Endothelial cell of umbilical vein (primary cell): Measurements from ENCODE around the gene LINC01488. TPM values are rescaled to one million over a fixed set of nuclear protein-coding genes. Genes with fewer than 3 reads are reported as not detected.

Experiments used
- BruUV-seq: library from RNA; stranded (reverse); fragments of 400-500 nt; replicated peaks from 2 replicates; lab custom pipeline; 2021; lab: Mats Ljungman, UMichigan
- CTCF ChIA-PET: fragments of 300-600, 350-600 bp; sonication (Branson Sonifier 250); formaldehyde crosslinking; loops from one replicate; lab custom pipeline; 2021; ENCODE audit warnings: antibody characterized with exemption, inconsistent platforms; lab: Charles Lee
- POLR2A ChIA-PET: fragments of 300-600, 350-600 bp; sonication (Branson Sonifier 250); formaldehyde crosslinking; loops from one replicate; lab custom pipeline; 2021; ENCODE audit warnings: antibody characterized with exemption, inconsistent platforms; lab: Charles Lee
- DNase-seq: peaks from one replicate; pipeline ENCODE4 v3.0.0-alpha.2; 2011; ENCODE audit warnings: low read depth, low spot score
- FAIRE-seq: peaks from 2 replicates; lab custom pipeline; 2011; peaks lifted over from hg19 to GRCh38; lab: Jason Lieb, UNC
- H2AFZ ChIP-seq: 2 replicates; pipeline ENCODE4 v1.6.0; 2012; ENCODE audit warnings: low read depth, low read length, control low read depth, inconsistent platforms
- H3K27ac ChIP-seq: 2 replicates; pipeline ENCODE4 v1.5.1; 2011; ENCODE audit warnings: low read depth, mild to moderate bottlenecking, control low read depth, low read length, moderate library complexity; ENCODE audit not compliant: insufficient read depth
- H3K27me3 ChIP-seq, 2 experiments: 2 replicates each; pipeline versions ENCODE4 v1.6.0 to v1.6.1; 2011; ENCODE audit warnings: low read length in 2 of 2, mixed read lengths in 1 of 2; ENCODE audit not compliant: control insufficient read depth in 2 of 2, insufficient read depth in 2 of 2
- H3K36me3 ChIP-seq, 2 experiments: 2 replicates in 1 of 2; 3 replicates in 1 of 2; pipeline ENCODE4 v1.5.1; 2011; ENCODE audit warnings: low read length in 2 of 2, mild to moderate bottlenecking in 1 of 2, moderate library complexity in 1 of 2; ENCODE audit not compliant: control insufficient read depth in 2 of 2, insufficient read depth in 2 of 2; ENCODE audit errors: extremely low read depth in 1 of 2
- H3K4me1 ChIP-seq: 3 replicates; pipeline ENCODE4 v1.5.1; 2011; ENCODE audit warnings: mild to moderate bottlenecking, low read length; ENCODE audit not compliant: control insufficient read depth, insufficient read depth; ENCODE audit errors: extremely low read depth
- H3K4me2 ChIP-seq: 2 replicates; pipeline ENCODE4 v1.6.1; 2011; ENCODE audit warnings: low read length, control low read depth, mixed read lengths; ENCODE audit not compliant: insufficient read depth
- H3K4me3 ChIP-seq, 3 experiments: fragments of 200-600 bp in 1 of 3; sonication (generic), shearing (Covaris generic) in 1 of 3; replicated peaks in 1 of 3; 2 replicates each; pipeline ENCODE4 v1.5.1; 2011 to 2016; ENCODE audit warnings: control low read depth in 3 of 3, low read length in 3 of 3, mild to moderate bottlenecking in 2 of 3, inconsistent platforms in 1 of 3, low read depth in 1 of 3, moderate library complexity in 1 of 3; ENCODE audit not compliant: insufficient read depth in 1 of 3
- H3K79me2 ChIP-seq: 2 replicates; pipeline ENCODE4 v1.6.0; 2012; ENCODE audit warnings: low read length, inconsistent platforms; ENCODE audit not compliant: control insufficient read depth, insufficient read depth
- H3K9ac ChIP-seq: replicated peaks from 2 replicates; pipeline ENCODE3; 2011; ENCODE audit warnings: low read length, control low read depth; ENCODE audit not compliant: insufficient read depth; ENCODE audit errors: extremely low read depth
- H3K9me1 ChIP-seq: replicated peaks from 3 replicates; pipeline ENCODE4 v1.6.0; 2011; ENCODE audit warnings: mild to moderate bottlenecking, low read length; ENCODE audit not compliant: control insufficient read depth, insufficient read depth; ENCODE audit errors: extremely low read depth
- H3K9me3 ChIP-seq: replicated peaks from 2 replicates; pipeline ENCODE4 v1.5.1; 2012; ENCODE audit warnings: low read length, inconsistent platforms; ENCODE audit not compliant: control insufficient read depth, insufficient read depth
- H4K20me1 ChIP-seq: replicated peaks from 2 replicates; pipeline ENCODE3; 2011; ENCODE audit warnings: mild to moderate bottlenecking, low read length; ENCODE audit not compliant: control insufficient read depth, insufficient read depth; ENCODE audit errors: extremely low read depth
- EZH2 ChIP-seq: IDR thresholded peaks from 2 replicates; pipeline ENCODE4 v1.6.1; 2012; ENCODE audit warnings: borderline replicate concordance, low read depth, mild to moderate bottlenecking, moderate library complexity, low read length, inconsistent platforms; ENCODE audit not compliant: severe bottlenecking
- FOS ChIP-seq: IDR thresholded peaks from 2 replicates; pipeline ENCODE4 v1.6.1; 2011; ENCODE audit warnings: mild to moderate bottlenecking, low read length, moderate library complexity, borderline replicate concordance; ENCODE audit not compliant: insufficient read depth
- GATA2 ChIP-seq: IDR thresholded peaks from 2 replicates; pipeline ENCODE4 v1.7.0; 2011; ENCODE audit warnings: low read depth, mild to moderate bottlenecking, moderate library complexity, mixed read lengths, low read length; ENCODE audit not compliant: insufficient read length, insufficient read depth
- JUN ChIP-seq: IDR thresholded peaks from 2 replicates; pipeline ENCODE4 v1.6.1; 2011; ENCODE audit warnings: borderline replicate concordance, low read depth; ENCODE audit not compliant: insufficient read length, insufficient read depth
- MYC ChIP-seq: IDR thresholded peaks from one replicate; pipeline ENCODE4 v1.6.1; 2011; ENCODE audit warnings: mild to moderate bottlenecking, low read depth, low read length
- POLR2A ChIP-seq: IDR thresholded peaks from 2 replicates; pipeline ENCODE4 v1.6.1; 2012; ENCODE audit warnings: low read depth, mild to moderate bottlenecking, control low read depth, low read length
- POLR2AphosphoS5 ChIP-seq: IDR thresholded peaks from 2 replicates; pipeline ENCODE4 v1.6.1; 2012; ENCODE audit warnings: low read depth, mild to moderate bottlenecking, control low read depth, low read length, moderate library complexity; ENCODE audit not compliant: insufficient read depth
- dilution Hi-C: fragments of 300-500 bp; cut with MboI; formaldehyde crosslinking; loops from one replicate; pipeline ENCODE4 v1.15.0; 2019; ENCODE audit warnings: low sequenced_read_pairs; ENCODE audit not compliant: extremely low pct_ligation_motif_present
- intact Hi-C: fragments of 100-400 bp; cut with micrococcal nuclease; formaldehyde crosslinking; loops from one replicate; pipeline ENCODE4 v1.10.0; 2022
- polyA plus RNA-seq, 4 experiments: library from polyadenylated mRNA; depleted of rRNA in 3 of 4; stranded (reverse) in 3 of 4; unstranded in 1 of 4; fragments of >200 nt; gene quantifications; 2 replicates each; pipeline versions ENCODE4 v1.2.1 to v1.2.3, GENCODE V29; 2011 to 2012; ENCODE audit warnings: missing spikeins in 1 of 4
- total RNA-seq: library from RNA; stranded (reverse); gene quantifications from 2 replicates; pipeline ENCODE4 v1.2.3, GENCODE V29; 2021
- TF ChIP-seq, protein P1 (sequence below): IDR thresholded peaks from 2 replicates; pipeline ENCODE4 v1.6.1; 2011; ENCODE audit not compliant: insufficient read depth, insufficient read length
- TF ChIP-seq, protein P2 (sequence below), 2 donors: IDR thresholded peaks; 1 replicate in 1 of 2; 2 replicates in 1 of 2; pipeline ENCODE4 v1.5.1; 2011; ENCODE audit warnings: low read length in 2 of 2, mild to moderate bottlenecking in 2 of 2, moderate library complexity in 2 of 2, control low read depth in 1 of 2, inconsistent platforms in 1 of 2, low read depth in 1 of 2; ENCODE audit not compliant: insufficient read depth in 1 of 2; ENCODE audit errors: extremely low read depth in 1 of 2

Gene LINC01488
- total and polyA plus RNA-seq, 2 donors (not counting 3 experiments of a cell fraction or from before 2014, with no cell fraction given) = not detected

DNA sequence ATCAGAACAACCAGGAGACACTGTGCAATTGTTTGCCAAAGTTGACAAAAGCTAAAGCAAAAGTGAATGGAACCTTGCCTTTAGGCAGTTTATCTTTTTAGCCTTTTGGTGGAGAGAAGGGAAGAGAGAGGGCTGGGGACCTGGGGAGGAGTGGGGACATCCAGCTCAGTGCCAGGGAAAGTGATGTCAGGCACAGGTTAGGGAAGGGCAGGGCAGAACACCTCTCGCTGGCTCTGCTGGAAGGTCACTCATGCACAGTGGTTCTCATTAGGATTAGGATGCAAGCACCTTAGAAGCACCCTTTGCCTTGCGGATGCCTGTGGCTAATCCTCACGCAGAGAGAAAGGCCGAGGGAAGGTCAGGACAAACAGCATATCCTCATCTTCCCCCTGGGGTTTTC is 14.3 kb upstream of the LINC01488 start:
- CTCF ChIA-PET = interaction anchor here (1.8 kb wide), 1 partner anchor 336 kb away, joined by 5 read pairs; no protein-coding TSS in a partner anchor
- no peak for FAIRE-seq
- Histone ChIP-seq H3K27ac (no peak overlapping the region), H2AFZ (no peak overlapping the region), H3K9me1 (no peaks in the 10 kb centered on the region), H4K20me1 (no peaks in the 10 kb centered on the region), H3K4me1 (peaks cover 7% of the 10 kb centered on the region), H3K79me2 (no peaks in the 10 kb centered on the region), H3K4me2 (no peak overlapping the region), H3K27me3 (no peaks in the 10 kb centered on the region), H3K9me3 (no peaks in the 10 kb centered on the region), H3K36me3 (no peaks in the 10 kb centered on the region), H3K4me3 (no peak overlapping the region), H3K9ac (no peak overlapping the region)
- BruUV-seq = no TSS peak
- DNase-seq = no peak
- intact Hi-C loops = no loop called here
- dilution Hi-C loops = no loop called here
- TF ChIP-seq GATA2 = no peak
- TF ChIP-seq FOS = no peak
- TF ChIP-seq, protein P1, sequence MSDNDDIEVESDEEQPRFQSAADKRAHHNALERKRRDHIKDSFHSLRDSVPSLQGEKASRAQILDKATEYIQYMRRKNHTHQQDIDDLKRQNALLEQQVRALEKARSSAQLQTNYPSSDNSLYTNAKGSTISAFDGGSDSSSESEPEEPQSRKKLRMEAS = no peak
- TF ChIP-seq, protein P2, sequence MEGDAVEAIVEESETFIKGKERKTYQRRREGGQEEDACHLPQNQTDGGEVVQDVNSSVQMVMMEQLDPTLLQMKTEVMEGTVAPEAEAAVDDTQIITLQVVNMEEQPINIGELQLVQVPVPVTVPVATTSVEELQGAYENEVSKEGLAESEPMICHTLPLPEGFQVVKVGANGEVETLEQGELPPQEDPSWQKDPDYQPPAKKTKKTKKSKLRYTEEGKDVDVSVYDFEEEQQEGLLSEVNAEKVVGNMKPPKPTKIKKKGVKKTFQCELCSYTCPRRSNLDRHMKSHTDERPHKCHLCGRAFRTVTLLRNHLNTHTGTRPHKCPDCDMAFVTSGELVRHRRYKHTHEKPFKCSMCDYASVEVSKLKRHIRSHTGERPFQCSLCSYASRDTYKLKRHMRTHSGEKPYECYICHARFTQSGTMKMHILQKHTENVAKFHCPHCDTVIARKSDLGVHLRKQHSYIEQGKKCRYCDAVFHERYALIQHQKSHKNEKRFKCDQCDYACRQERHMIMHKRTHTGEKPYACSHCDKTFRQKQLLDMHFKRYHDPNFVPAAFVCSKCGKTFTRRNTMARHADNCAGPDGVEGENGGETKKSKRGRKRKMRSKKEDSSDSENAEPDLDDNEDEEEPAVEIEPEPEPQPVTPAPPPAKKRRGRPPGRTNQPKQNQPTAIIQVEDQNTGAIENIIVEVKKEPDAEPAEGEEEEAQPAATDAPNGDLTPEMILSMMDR (IDR thresholded peaks at IDR 0.05; ENCODE audit: extremely low read depth in 1 of 2, insufficient read depth in 1 of 2, low read depth in 1 of 2, low read length in 2 of 2) = no peak
- no peak for TF ChIP-seq JUN
- no peak for TF ChIP-seq POLR2A
- no peak for TF ChIP-seq POLR2AphosphoS5
- TF ChIP-seq MYC = no peak
- no peak for TF ChIP-seq EZH2
- POLR2A ChIA-PET = no interaction called here
